NCI-H1048 (cell line): ENCODE results near the gene HEPACAM2.

ENCODE experiments used
- DNase-seq: peaks from one replicate; lab custom pipeline; 2025; lab: John Stamatoyannopoulos, UW

Gene HEPACAM2

GRCh38 chr7:93147363-93147762 is 78.9 kb downstream of the HEPACAM2 start:
- DNase-seq = no peak

- DNase-seq = no peak
Observed at GRCh38 chr7:93146472-93147141, 79.7 kb downstream of the HEPACAM2 start.

GRCh38 chr7:93146036-93146435 is 80.2 kb downstream of the HEPACAM2 start:
- DNase-seq = no peak

GRCh38 chr7:93145354-93145753 is 80.9 kb downstream of the HEPACAM2 start:
- DNase-seq = no peak

- DNase-seq = no peak
Observed at GRCh38 chr7:93142127-93142526, 84.1 kb downstream of the HEPACAM2 start.

- DNase-seq = no peak
Observed at GRCh38 chr7:93140582-93141191, 85.6 kb downstream of the HEPACAM2 start.

- DNase-seq = no peak
Observed at GRCh38 chr7:93138576-93138975, 87.7 kb downstream of the HEPACAM2 start.
